GM12878 (cell line): ENCODE data around the gene SEMA6C. TPM values are rescaled to one million over a fixed set of nuclear protein-coding genes. Genes with fewer than 3 reads are reported as not detected.

Experiments
- ASH2L ChIP-seq: fragments of 300-600, 200-600 bp; sonication (generic); IDR thresholded peaks from 2 replicates; pipeline ENCODE4 v1.6.1; 2017; ENCODE audit warnings: low read depth, mild to moderate bottlenecking, borderline replicate concordance
- ATF2 ChIP-seq: IDR thresholded peaks from 2 replicates; pipeline ENCODE4 v1.6.1; 2012; ENCODE audit warnings: low read length, inconsistent platforms
- CREM ChIP-seq: IDR thresholded peaks from 2 replicates; pipeline ENCODE4 v1.6.1; 2014; ENCODE audit warnings: antibody characterized with exemption, low read depth
- DPF2 ChIP-seq: fragments of 450-650 bp; IDR thresholded peaks from 2 replicates; pipeline ENCODE4 v1.6.1; 2017; ENCODE audit warnings: mild to moderate bottlenecking
- EP300 ChIP-seq, 2 experiments: fragments of 150-350 bp in 1 of 2; IDR thresholded peaks; 2 replicates each; pipeline ENCODE4 v1.6.1; 2011 to 2012; ENCODE audit warnings: low read depth in 2 of 2, low read length in 2 of 2, borderline replicate concordance in 1 of 2, improper control_type of control experiment in 1 of 2, inconsistent platforms in 1 of 2; ENCODE audit not compliant: control insufficient read depth in 1 of 2
- HCFC1 ChIP-seq: fragments of 150-350 bp; IDR thresholded peaks from 2 replicates; pipeline ENCODE4 v1.6.1; 2014; ENCODE audit warnings: low read length
- HSF1 ChIP-seq: fragments of 150-350 bp; IDR thresholded peaks from 2 replicates; pipeline ENCODE4 v1.6.1; 2014; ENCODE audit warnings: mild to moderate bottlenecking, low read depth, low read length
- JUND ChIP-seq: IDR thresholded peaks from 2 replicates; pipeline ENCODE4 v1.6.1; 2012; ENCODE audit warnings: low read depth, mild to moderate bottlenecking, low read length, improper control_type of control experiment, moderate library complexity
- NKRF ChIP-seq: fragments of 450-650 bp; conservative IDR thresholded peaks from 2 replicates; pipeline ENCODE4 v1.6.1; 2017; ENCODE audit warnings: mild to moderate bottlenecking, moderate library complexity
- REST ChIP-seq: IDR thresholded peaks from 2 replicates; pipeline ENCODE4 v1.6.1; 2012; ENCODE audit warnings: mild to moderate bottlenecking, low read depth, low read length
- RFX5 ChIP-seq: IDR thresholded peaks from 2 replicates; pipeline ENCODE4 v1.6.1; 2011; ENCODE audit warnings: low read depth, low read length, improper control_type of control experiment
- SKIL ChIP-seq: fragments of 450-650 bp; IDR thresholded peaks from 2 replicates; pipeline ENCODE4 v1.6.1; 2017; ENCODE audit warnings: mild to moderate bottlenecking, low read depth, inconsistent platforms; ENCODE audit not compliant: poor library complexity, severe bottlenecking
- SMC3 ChIP-seq: IDR thresholded peaks from 2 replicates; pipeline ENCODE4 v1.6.1; 2011; ENCODE audit warnings: low read length, improper control_type of control experiment, borderline replicate concordance
- SREBF1 ChIP-seq: IDR thresholded peaks from 2 replicates; pipeline ENCODE4 v1.6.1; 2012; ENCODE audit warnings: mild to moderate bottlenecking, low read length
- polyA plus RNA-seq, 11 experiments: library from polyadenylated mRNA; depleted of rRNA in 4 of 11; unstranded in 6 of 11; stranded (reverse) in 5 of 11; fragments of >200 nt; fragmentation: Nextera tagmentation in 4 of 11; fragmentation: Illumina TruSeq in 1 of 11; extraction: Ambion mirVana in 4 of 11; extraction: Trizol in 1 of 11; gene quantifications; 1 replicate in 1 of 11; 2 replicates in 10 of 11; pipeline versions ENCODE4 v1.2.1 to v1.2.3, GENCODE V29; 2011 to 2016; ENCODE audit warnings: inconsistent platforms in 2 of 11, missing spikeins in 2 of 11, low read depth in 1 of 11
- total RNA-seq, 4 experiments: library from RNA; depleted of rRNA in 3 of 4; stranded (reverse); fragments of >200 nt in 3 of 4; fragmentation: Illumina TruSeq in 1 of 4; extraction: Trizol in 1 of 4; gene quantifications; 2 replicates each; pipeline versions ENCODE4 v1.2.1 to v1.2.3, GENCODE V29; 2013 to 2021

SEMA6C gene
- total and polyA plus RNA-seq, 10 of the 15 experiments (the other 5 are each of a cell fraction or from before 2014, with no cell fraction given): 0.13 to 2.2 (median 0.29) TPM; not detected in 1

- TF ChIP-seq DPF2 (0 out of 2 replicates have a peak, but pooled peaks have one; percentile 30), SREBF1 (peak; percentile 84), REST (peak; percentile 57; the same call in 1 of the 2 replicates), NKRF (peak; percentile 84), ASH2L (no peak), SKIL (peak; percentile 65), HSF1 (no peak), RFX5 (no peak), SMC3 (no peak), HCFC1 (peak; percentile 100), JUND (no peak), ATF2 (no peak), CREM (peak; percentile 98), EP300 (IDR thresholded peaks at IDR 0.05; ENCODE audit: borderline replicate concordance in 1 of 2, control insufficient read depth in 1 of 2, low read depth in 2 of 2, low read length in 2 of 2) (0 out of 4 replicates have a peak, but pooled peaks of 1 of the 2 experiments have one; percentile 7)
Measured at GRCh38 chr1:151165738-151166504, 19.5 kb upstream of the SEMA6C start, which contains the start of the genes LYSMD1 and SCNM1 (continued).
